WERI-Rb-1 (cell line): ENCODE measurements around the gene IDE.

Experiments
- DNase-seq: peaks from one replicate; pipeline ENCODE4 v3.0.0-alpha.2; 2020
- H3K27ac ChIP-seq: fragments of 250-450 bp; sonication (Bioruptor Pico); 2 replicates; pipeline ENCODE4 v1.5.1; 2020; ENCODE audit warnings: mild to moderate bottlenecking, moderate library complexity
- H3K27me3 ChIP-seq: fragments of 250-450 bp; sonication (Bioruptor Pico); 2 replicates; pipeline ENCODE4 v1.5.1; 2021; ENCODE audit warnings: mild to moderate bottlenecking, low read depth, moderate library complexity; ENCODE audit not compliant: insufficient read depth, severe bottlenecking
- H3K36me3 ChIP-seq: fragments of 250-450 bp; sonication (Bioruptor Pico); 2 replicates; pipeline ENCODE4 v1.5.1; 2020; ENCODE audit warnings: mild to moderate bottlenecking, moderate library complexity
- H3K4me3 ChIP-seq: 2 replicates; pipeline ENCODE4 v1.5.1; 2011; ENCODE audit warnings: low read depth, mild to moderate bottlenecking, control low read depth, low read length
- H3K9me3 ChIP-seq: fragments of 250-450 bp; sonication (Bioruptor Pico); 2 replicates; pipeline ENCODE4 v1.5.1; 2021; ENCODE audit warnings: mild to moderate bottlenecking, moderate library complexity; ENCODE audit not compliant: severe bottlenecking
- TF ChIP-seq, protein P1 (sequence below): IDR thresholded peaks from 2 replicates; pipeline ENCODE4 v1.5.1; 2011; ENCODE audit warnings: low read depth, mild to moderate bottlenecking, control low read depth, inconsistent platforms, low read length

The IDE gene

DNA sequence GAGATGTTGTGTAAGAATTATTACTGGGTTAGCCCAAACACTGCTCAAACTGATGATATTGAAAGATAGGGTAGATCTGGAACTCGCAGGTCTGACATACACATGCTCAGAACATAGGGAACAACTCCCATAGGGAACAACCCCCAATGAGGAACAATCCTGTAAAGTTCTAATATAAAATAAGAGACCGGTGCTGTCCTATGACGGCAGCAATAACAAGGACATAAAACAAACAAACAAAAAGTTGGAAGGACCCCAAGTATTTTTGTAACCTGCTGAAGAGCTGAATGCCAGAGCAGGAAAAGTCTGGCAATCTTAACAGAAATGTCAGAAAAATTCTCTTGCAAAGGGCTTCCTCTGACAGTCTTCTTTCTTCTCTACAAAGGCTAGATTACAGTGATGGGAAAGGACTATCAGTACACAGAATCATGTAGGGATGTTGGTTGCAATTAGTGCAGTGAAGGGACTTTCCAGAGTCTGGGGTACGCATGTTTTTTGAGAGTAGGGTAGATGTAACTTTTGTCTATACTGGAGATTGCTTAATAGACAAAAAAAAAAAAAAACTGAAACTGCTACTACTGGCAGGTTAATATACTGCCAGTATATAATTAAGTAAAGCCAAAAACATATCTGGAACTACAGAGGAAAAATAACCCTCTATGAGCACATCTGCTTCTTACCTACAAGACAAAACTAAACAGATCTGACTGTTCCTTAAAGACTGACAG is 35.5 kb downstream of the IDE start:
- H3K36me3 ChIP-seq, result peaks cover 25% of the 10 kb centered on the region
- DNase-seq, result no peak
- no peak overlapping the region for H3K4me3 ChIP-seq
- H3K9me3 ChIP-seq, result no peaks in the 10 kb centered on the region
- TF ChIP-seq, protein P1, sequence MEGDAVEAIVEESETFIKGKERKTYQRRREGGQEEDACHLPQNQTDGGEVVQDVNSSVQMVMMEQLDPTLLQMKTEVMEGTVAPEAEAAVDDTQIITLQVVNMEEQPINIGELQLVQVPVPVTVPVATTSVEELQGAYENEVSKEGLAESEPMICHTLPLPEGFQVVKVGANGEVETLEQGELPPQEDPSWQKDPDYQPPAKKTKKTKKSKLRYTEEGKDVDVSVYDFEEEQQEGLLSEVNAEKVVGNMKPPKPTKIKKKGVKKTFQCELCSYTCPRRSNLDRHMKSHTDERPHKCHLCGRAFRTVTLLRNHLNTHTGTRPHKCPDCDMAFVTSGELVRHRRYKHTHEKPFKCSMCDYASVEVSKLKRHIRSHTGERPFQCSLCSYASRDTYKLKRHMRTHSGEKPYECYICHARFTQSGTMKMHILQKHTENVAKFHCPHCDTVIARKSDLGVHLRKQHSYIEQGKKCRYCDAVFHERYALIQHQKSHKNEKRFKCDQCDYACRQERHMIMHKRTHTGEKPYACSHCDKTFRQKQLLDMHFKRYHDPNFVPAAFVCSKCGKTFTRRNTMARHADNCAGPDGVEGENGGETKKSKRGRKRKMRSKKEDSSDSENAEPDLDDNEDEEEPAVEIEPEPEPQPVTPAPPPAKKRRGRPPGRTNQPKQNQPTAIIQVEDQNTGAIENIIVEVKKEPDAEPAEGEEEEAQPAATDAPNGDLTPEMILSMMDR, result no peak
- H3K27me3 ChIP-seq, result no peaks in the 10 kb centered on the region
- no peak overlapping the region for H3K27ac ChIP-seq

- DNase-seq, result no peak
- TF ChIP-seq, protein P1, result no peak
- Histone ChIP-seq H3K27ac (no peak overlapping the region), H3K27me3 (no peaks in the 10 kb centered on the region), H3K9me3 (no peaks in the 10 kb centered on the region), H3K36me3 (peaks cover 34% of the 10 kb centered on the region), H3K4me3 (no peak overlapping the region)
These were observed 42.9 kb downstream of the IDE start for GRCh38 chr10:92530891-92531535.

- DNase-seq, result no peak
- H3K9me3 ChIP-seq, result no peaks in the 10 kb centered on the region
- H3K27me3 ChIP-seq, result no peaks in the 10 kb centered on the region
- TF ChIP-seq, protein P1, result no peak
- no peak overlapping the region for H3K4me3 ChIP-seq
- H3K27ac ChIP-seq, result no peak overlapping the region
- H3K36me3 ChIP-seq, result peaks cover 31% of the 10 kb centered on the region
These were observed 43.5 kb downstream of the IDE start for GRCh38 chr10:92530421-92530820.

GRCh38 chr10:92527716-92528115 is 46.2 kb downstream of the IDE start:
- H3K36me3 ChIP-seq, result peaks cover 17% of the 10 kb centered on the region
- no peaks in the 10 kb centered on the region for H3K27me3 ChIP-seq

DNA sequence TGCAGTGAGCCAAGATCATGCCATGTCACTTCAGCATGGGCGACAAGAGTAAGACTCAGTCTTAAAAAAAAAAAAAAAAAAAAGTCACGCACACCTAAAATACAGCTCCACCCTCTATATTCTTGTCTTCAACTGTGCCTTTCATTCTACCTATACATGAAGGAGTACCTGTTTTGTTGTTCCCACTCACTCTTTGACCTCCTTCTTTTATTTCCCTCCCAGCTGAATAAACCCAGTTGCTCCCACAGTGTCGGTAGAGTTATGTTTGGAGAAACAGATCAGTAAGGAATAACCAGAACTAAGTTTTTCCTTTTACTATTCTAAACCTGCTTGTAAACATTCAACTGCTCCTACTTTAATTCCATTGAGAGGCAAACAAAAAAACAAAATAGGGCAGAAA is 50.3 kb downstream of the IDE start:
- DNase-seq, result no peak
- TF ChIP-seq, protein P1, result no peak
- Histone ChIP-seq H3K4me3 (no peak overlapping the region), H3K27ac (no peak overlapping the region), H3K27me3 (no peaks in the 10 kb centered on the region), H3K36me3 (peaks cover 12% of the 10 kb centered on the region), H3K9me3 (no peaks in the 10 kb centered on the region)

More at GRCh38 chr10:92527716-92528115, 46.2 kb downstream of the IDE start:
- Histone ChIP-seq H3K4me3 (no peak overlapping the region), H3K9me3 (no peaks in the 10 kb centered on the region), H3K27ac (no peak overlapping the region)
- DNase-seq, result no peak
- TF ChIP-seq, protein P1, result no peak
